ENCODE data around the gene RFFL.

DNA sequence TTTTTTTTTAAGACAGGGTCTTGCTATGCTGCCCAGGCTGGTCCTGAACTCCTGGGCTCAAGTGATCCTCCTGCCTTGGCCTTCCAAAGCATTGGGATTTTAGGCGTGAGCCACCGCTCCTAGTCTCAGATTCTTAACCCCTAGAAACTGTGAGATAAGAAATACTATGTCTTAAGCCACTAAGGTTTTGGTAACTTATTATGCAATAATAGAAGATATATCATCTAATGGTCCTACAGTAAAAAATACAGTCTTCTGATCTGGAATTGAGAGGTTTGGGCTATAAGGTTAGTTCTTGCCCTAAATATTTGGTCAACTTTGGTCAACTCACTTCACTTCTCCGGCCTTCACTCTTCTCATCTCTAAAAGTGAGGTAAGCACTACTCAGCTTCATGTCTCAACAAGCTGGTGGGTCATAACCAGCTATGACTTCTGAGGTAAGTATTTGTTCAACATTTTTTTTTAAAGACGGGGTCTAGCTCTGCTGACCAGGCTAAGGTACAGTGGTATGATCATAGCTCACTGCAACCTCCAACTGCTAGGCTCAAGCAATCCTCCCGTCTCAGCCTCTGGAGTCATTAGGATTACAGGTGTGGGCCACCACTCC is 41.4 kb upstream of the RFFL start:
- no peak for TF ChIP-seq CTCF (IDR thresholded peaks at IDR 0.05)
- TF ChIP-seq POLR2A (IDR thresholded peaks at IDR 0.05): no peak
